Stimulated activated CD4-positive, alpha-beta T cell treated with anti-CD3 and anti-CD28 coated beads, TNF-alpha, amount 100 ng/mL, for 48 hours (primary cell): ENCODE data around the gene CEACAM1.
"Not testable (repeated sequence)": the region's sequence is repeated elsewhere in the genome, so short reads cannot be mapped to it uniquely, and the experiment has no call there.

Source experiments
- DNase-seq, 3 donors: peaks; one replicate each; pipeline ENCODE4 v3.0.0-alpha.2; 2020; ENCODE audit warnings: low read depth in 3 of 3

Gene CEACAM1

GRCh38 chr19:42548552-42548951 lies 20.3 kb upstream of the CEACAM1 start:
- DNase-seq, result no peak

GRCh38 chr19:42547929-42548328 lies 19.6 kb upstream of the CEACAM1 start:
- DNase-seq, result no peak

GRCh38 chr19:42546831-42547500 lies 18.7 kb upstream of the CEACAM1 start:
- DNase-seq, result no peak

GRCh38 chr19:42544146-42544545 lies 15.9 kb upstream of the CEACAM1 start:
- DNase-seq, result no peak

- DNase-seq, result no peak
Observed at GRCh38 chr19:42542791-42543190, 14.5 kb upstream of the CEACAM1 start.

GRCh38 chr19:42540071-42540553 lies 11.8 kb upstream of the CEACAM1 start:
- DNase-seq, result no peak

- DNase-seq, result no peak
Observed at GRCh38 chr19:42538841-42539709, 10.8 kb upstream of the CEACAM1 start.

- not testable (repeated sequence) for DNase-seq
Observed at GRCh38 chr19:42535276-42535675, 7.0 kb upstream of the CEACAM1 start.

GRCh38 chr19:42534391-42534790 lies 6.1 kb upstream of the CEACAM1 start:
- no peak for DNase-seq

GRCh38 chr19:42532891-42533290 lies 4.6 kb upstream of the CEACAM1 start:
- DNase-seq, result no peak

GRCh38 chr19:42531313-42531712 lies 3.0 kb upstream of the CEACAM1 start:
- DNase-seq, result no peak

- DNase-seq, result peak in 2 of 3 donors; percentile 48 to 56
Observed at GRCh38 chr19:42529248-42529764, 1.0 kb upstream of the CEACAM1 start.

GRCh38 chr19:42524943-42525342 lies 3.3 kb downstream of the CEACAM1 start:
- no peak for DNase-seq

- DNase-seq, result no peak
Observed at GRCh38 chr19:42524250-42524649, 4.0 kb downstream of the CEACAM1 start.

GRCh38 chr19:42522262-42522661 lies 6.0 kb downstream of the CEACAM1 start:
- not testable (repeated sequence) for DNase-seq

- no peak for DNase-seq
Observed at GRCh38 chr19:42521346-42522030, 6.8 kb downstream of the CEACAM1 start.

GRCh38 chr19:42519108-42519507 lies 9.2 kb downstream of the CEACAM1 start:
- DNase-seq, result no peak

- DNase-seq, result no peak
Observed at GRCh38 chr19:42516771-42517170, 11.5 kb downstream of the CEACAM1 start.

- no peak for DNase-seq
Observed at GRCh38 chr19:42515241-42515832, 12.9 kb downstream of the CEACAM1 start.

GRCh38 chr19:42514449-42514848 lies 13.8 kb downstream of the CEACAM1 start:
- DNase-seq, result no peak

GRCh38 chr19:42512743-42513304 lies 15.5 kb downstream of the CEACAM1 start:
- DNase-seq, result no peak
